Measurements from ENCODE around the gene RPL35A.
"Not testable (repeated sequence)": the region's sequence is repeated elsewhere in the genome, so short reads cannot be mapped to it uniquely, and the experiment has no call there.

Gene RPL35A

DNA sequence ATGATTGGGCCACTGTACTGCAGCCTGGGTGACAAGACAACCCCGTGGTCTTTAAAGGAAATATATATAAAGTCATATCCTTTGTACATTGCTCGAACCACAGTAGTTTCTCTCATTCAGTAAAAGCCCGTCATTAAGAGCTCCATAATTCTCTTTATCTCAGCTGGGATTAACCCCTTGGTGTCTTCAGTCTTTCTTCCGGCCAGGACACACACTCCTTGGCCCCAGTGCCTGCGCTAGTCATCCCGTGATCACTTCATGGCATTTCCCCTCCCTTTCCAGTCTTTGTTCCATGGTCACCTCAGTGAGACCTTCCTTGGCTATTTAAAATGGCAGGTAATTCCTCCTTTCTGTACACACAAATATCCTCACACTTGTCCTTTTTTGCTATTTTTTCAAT, 3.3 kb downstream of the RPL35A start:
- DNase-seq = no peak

DNA sequence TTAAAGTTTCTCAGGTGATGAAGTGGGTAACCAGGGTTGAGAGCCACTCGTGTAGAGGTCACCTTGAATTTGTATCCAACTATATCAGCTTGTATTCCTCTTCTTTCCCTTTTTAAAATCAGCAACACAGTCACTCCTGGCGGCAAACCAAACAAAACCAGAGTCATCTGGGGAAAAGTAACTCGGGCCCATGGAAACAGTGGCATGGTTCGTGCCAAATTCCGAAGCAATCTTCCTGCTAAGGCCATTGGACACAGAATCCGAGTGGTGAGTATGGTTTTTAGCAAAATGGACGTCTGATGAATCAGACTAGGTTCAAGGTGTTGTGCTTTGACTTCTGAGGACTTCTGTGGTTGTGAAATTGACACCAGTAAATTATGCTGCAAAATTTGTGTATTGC, 3.9 kb downstream of the RPL35A start:
- no peak for DNase-seq

DNA sequence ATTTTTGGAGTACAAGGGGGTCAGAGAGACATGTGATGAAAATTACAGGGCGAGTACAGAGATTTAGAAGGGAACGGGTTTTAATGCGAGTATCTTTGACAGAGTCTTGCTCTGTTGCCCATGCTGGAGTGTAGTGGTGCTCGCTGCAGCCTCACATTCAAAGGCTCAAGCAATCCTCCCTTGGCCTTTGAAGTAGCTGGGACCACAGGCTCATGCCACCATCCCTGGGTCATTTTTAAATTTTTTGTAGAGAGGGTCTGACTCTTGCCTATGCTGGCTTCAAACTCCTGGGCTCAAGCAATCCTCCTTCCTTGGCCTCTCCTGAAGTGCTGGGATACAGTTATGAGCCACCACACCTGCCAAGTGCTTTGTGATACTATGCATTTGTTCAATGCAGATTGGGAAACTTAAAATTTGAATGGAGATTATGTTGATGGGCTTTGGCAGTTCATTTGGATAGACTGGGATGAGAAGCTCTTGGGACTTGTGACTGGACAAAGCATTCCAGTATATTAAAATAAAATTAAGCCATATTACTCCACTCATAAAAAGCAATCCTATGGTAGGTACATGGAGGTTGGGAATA, 6.0 kb downstream of the RPL35A start:
- no peak for DNase-seq

DNA sequence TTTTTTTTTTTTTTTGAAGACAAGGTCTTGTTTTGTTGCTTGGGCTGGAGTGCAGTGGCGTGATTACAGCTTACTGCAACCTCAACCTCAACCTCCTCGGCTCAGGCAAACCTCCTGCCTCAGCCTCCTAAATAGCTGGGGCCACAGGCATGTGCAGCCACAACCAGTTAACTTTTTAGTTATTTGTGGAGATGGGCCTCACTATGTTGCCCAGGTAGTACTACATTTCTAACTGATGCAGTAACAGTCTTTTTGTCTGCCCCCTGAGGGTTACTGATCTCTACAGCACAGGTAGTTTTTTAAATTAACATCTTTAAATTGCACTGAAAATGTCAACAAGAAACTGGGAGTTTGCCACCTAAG, 6.6 kb downstream of the RPL35A start:
- no peak for DNase-seq

DNA sequence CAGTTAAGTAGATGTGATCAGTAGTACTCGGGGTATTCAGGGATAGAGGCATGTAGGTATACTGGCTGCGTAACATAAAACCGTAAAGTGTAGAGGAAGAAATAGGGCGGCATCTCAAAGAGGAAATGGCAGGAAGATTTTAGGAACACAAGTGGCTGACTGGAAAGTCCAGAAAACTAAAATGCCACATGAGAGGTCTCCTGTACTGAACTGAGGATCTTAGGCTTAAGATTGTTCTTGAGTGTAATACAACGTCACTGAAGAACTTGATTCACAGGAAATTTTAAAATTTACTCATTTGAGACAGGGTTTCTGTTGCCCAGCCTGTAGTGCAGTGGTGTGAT, 7.8 kb downstream of the RPL35A start:
- no peak for DNase-seq

DNA sequence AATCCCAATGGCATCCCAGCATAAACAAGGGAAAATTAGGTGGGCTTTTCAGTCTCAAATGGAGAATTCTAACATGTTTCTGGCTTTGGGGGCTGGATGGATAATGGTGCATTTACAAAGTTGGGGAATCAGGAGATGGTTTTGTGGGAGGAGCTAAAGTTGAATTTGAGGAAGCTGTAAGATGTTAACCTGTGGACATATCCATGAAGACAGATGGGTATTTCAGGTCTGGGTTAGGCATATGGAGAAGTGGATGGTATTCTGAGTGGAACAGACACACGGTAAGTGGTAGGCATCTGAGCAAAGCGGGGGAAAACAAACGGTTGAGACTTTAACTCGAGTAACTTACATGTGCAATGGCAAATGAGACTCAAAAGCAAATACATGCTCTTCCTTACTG, 8.4 kb downstream of the RPL35A start:
- DNase-seq = no peak

DNA sequence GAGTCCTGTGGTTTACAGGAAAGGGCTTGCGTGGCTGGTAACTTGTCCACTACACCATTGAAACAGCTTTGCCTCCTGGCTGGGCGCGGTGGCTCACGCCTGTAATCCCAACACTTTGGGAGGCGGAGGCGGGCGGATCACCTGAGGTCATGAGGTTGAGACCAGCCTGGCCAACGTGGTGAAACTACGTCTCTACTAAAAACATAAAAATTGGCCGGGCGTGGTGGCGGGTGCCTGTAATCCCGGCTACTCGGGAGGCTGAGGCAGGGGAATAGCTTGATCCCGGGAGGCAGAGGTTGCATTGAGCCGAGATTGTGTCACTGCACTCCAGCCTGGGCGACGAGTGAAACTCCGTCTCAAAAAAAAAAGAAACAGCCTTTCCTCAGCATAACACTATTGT, 8.9 kb downstream of the RPL35A start:
- DNase-seq = not testable (repeated sequence)

DNA sequence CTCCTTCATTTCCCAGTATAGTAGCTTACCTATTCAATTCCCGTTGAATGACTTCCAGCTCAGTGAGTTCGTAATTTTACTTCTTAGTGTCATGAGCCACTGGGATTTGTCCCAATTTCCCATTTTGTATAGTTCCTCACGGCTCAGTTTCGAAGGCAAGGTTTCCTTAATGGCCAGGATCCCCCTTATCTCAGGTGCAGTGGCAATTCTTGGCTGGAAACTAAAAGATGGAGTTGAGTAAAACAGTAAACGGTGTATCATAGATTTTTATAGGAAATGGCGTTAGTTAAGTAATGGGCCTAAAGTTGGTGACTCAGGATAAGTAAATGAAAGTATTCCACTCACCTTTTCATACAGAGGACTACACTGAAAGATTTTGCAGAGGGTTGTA, 9.5 kb downstream of the RPL35A start:
- DNase-seq = no peak

DNA sequence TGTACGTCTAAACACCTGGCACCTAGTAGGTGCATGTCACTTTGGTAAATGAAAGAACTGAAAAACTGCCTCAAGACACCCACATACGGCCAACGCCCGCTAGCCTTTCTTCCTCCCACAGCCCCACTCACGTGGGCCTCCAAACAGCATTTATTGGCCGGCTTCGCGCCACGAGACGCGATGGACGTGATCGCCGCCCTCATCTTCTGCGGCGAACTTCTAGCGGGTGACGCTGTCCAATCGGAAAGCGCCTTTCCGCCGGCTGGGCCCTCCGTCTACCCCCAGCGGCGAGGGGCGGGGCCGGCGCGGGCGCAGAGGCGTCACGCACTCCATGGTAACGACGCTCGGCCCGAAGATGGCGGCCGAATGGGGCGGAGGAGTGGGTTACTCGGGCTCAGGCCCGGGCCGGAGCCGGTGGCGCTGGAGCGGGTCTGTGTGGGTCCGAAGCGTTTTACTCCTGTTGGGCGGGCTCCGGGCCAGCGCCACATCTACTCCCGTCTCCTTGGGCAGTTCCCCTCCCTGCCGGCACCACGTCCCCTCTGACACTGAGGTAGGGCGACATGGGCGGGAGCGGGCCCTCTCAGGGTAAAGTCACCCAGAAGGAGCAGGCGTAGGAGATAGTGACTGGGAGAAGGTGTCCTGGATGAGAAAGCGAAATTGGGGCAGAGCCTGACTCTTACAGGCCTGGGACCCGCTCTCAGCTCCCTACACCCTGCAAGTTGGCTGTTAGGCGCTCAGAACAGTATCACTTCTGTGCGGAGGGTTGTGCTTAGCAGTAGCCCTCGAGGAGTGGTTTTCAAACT, 10.1 kb downstream of the RPL35A start, which contains the start of gene LMLN:
Gene LMLN, plus strand, starts transcription at position 327 of the 803 bp plus-strand sequence. Its CDS starts 29 bp downstream, at position 356.
- DNase-seq = peak; percentile 95

DNA sequence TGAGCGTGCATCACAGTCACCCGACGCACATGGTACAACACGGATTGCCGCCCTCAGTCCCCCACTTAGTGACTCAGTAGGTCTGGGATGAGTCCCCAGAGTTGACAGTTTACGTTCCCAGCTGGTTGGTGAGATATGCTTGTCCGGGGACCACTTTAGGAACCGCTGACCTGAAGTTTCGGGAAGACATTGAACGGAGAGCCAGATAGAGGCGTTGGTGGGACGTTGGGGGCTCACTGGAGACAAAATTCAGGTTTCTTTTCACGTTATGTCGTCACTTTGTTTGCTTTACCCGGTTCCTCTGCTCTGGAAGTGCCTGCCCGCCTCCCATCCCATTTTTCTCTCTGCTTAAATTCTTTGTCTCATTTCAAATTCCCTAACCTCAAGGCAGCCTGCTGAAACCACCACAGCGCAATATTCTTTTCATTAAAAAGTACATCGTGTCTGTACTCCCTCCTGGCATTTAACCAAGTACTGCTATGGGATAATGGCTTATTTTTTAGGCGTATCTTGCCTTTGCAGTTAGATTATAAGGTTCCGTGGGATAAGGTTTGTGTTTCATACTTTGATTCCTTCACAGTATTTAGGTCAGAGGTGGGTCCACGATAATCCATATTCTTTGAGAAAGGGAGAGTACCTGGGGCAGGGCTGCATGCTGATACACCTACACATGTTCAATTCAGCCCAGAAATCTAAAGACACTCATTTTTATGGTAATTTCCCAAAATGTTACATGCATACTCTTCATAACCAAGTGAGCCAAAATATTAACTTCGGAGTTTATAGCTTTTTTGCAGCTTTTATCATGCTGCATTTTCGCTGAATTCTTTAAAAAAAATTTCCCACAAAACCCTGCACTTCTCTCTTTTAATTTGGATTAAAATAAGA, 10.9 kb downstream of the RPL35A start:
- DNase-seq = no peak

DNA sequence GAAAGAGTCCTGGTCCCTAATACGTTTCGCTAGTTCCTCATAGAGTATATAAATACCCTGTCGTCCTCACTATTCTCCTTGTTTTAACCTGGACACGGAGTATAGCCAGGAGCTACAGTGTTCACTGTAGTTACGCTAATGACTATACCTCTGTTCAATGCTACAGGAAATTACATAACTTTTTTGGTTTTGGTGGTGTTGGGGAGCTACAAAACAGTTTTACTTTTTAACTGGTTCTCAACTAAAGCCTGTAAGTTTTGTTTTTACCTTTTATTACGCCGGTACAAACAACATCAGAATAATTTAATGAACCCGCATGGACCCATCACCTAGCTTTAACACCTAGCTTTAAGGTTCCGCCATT, 11.6 kb downstream of the RPL35A start:
- DNase-seq = no peak

DNA sequence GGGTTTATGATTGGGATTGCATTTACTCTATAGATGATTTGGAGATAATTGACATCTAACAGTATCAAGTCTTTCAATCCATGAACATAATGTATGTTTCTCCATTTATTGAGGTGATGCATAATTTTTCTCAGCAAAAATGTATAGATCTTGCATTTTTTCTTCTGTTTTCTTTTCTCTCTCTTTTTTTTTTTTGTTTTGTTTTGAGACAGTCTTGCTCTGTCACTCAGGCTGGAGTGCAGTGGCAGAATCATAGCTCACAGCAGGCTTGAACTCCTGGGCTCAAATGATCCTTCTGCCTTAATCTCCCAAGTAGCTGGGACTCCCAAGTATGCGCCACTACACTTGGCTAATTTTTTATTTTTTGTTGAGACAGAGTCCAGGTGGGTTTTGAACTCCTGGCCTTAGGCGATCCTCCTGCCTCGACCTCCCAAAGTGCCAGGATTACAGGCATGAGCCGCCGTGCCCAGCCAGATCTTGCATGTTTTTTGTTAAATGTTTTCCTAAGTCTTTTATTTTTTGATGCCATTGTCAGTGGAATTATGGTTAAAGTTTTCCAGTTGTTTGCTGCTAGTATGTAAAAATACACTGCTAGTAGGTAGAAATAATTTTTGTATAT, 13.1 kb downstream of the RPL35A start:
- no peak for DNase-seq

DNA sequence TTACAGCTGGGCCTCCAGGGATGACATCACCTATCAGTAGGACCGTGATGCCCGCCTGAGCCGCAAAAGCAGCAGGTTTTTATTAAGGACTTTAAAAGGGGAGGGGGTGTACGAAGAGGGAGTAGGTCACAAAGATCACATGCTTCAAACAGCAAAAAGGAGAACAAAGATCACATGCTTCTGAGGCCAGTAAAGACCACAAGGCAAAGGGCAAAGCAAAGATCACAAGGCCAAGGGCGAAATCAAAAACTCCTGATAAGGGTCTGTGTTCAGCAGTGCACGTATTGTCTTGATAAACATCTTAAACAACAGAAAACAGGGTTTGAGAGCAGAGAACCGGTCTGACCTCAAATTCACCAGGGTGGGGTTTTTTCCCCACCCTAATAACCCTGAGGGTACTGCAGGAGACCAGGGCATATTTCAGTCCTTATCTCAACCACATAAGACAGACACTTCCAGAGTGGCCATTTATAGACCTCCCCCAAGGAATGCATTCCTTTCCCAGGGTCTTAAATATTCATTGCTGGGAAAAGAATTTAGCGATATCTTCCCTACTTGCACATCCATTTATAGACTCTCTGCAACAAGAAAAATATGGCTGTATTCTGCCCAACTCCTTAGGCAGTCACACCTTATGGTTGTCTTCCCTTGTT, 17.5 kb downstream of the RPL35A start:
- not testable (repeated sequence) for DNase-seq

DNA sequence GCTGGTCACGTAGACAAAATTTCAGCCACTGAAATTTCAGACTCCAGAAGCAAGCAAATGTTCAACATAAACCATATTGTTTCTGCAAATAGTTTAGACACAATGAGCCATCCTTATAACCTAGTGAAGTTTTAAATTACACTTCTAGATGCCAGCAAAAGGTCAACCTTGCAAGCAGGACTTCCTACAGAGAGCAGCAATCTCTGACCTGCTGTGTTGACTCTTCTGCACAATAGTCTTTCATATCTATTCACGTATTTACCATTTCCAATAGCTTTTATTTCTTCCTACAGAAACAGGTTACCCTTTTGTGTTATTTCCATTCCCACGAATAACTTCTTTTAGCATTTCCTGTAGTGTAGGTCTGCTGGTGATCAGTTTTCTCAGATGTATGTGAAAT, 20.6 kb downstream of the RPL35A start:
- DNase-seq = no peak

DNA sequence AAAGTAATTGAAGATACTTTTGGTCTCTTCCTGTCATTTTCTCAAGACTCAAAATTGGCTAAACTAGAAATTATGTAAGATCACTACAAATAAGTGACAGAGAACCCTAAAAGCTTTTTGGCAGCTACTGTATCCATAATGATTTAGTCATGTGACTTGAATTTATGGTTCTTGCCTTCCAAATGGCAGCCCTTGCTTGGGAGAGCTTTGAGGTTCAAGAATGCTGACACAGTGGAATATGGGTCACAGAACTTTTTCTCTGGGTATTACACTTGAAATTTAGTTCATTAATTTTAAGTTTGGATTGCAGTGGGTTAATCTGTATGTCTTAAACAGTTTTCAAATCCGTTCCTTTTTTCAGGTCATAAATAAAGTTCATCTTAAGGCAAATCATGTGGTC, 24.0 kb downstream of the RPL35A start:
- no peak for DNase-seq

DNA sequence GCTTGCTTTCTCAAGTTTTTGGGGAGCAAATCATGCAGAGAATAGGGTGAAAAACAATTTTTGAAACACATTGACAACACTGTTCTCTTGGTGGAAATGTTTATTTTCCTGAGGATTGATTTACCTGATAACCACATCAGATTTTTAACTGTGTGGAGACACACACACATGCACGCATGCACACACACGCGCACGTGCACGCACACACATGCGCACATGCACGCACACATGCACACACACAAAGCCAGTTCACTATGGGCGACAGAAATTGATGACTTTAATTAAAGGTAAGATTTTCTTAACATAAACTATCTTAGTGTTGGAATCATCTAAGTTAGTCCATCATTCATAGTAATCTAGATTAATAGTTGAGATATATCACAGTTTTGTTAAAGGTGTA, 25.3 kb downstream of the RPL35A start:
- DNase-seq = no peak

DNA sequence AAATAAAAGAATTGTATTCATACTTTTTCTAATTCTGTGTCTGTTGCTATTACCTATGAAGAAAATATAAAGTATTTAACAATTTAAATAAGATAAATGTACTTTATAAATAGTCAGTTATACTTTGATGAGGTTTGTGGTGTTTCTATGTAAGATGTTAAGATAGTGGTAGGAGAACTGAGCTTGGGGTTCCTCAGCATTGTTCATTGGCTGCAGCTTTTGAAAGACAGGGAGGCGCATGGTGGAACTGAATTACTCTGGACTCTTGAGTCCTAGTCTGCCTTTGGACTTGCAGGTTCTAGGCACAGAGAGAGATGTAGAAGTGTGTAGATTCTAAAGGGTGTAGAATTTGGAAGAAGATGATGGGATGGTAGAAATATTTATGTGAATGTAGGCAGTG, 33.1 kb downstream of the RPL35A start:
- no peak for DNase-seq

DNA sequence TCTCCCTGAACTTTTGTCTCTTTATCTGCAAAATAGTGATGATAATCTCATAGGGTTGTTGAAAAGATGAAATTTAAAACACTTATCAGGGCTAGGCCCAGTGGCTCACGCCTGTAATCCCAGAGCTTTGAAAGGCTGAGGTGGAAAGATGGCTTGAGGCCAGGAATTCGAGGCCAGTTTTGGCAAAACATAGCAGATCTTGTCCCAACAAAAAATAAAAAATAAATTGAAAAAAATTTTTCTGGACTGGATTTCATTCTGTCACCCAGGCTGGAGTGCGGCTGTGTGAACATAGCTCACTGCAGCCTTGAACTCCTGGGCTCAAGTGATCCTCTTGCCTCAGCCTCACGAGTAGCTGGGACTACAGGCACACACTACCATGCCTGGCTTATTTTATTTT, 39.7 kb downstream of the RPL35A start:
- no peak for DNase-seq

DNA sequence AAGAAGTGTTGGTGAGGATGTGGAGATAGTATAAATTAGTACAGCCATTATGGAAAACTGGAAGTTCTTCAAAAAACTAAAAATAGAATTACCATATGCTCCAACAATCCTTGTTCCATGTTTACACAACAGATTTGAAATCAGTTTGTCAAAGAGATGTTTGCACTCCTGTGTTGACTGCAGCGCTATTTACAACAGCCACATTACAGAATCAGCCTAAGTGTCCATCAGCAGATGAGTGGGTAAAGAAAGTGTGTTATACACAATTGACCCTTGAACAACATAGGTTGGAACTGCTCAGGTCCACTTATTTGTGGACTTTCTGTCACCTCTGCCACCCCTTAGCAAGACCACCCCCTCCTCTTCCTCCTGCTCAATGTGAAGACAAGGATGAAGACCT, 44.7 kb downstream of the RPL35A start:
- no peak for DNase-seq

DNA sequence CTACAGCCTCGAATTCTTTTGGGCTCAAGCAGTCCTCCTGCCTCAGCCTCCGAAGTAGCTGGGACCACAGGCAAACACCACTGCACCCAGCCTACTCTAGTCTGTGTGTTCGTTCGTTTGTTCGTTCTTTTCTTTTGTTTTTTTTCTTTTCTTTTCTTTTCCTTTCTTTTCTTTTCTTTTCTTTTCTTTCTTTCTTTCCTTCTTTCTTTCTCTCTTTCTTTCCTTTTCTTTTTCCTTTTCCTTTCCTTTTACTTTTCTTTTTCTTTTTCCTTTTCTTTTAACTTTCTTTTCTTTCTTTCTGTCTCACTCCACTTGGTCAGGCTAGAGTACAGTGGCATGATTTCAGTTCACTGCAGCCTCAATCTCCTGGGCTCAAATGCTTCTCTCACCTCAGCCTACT, 46.9 kb downstream of the RPL35A start:
- no peak for DNase-seq

DNA sequence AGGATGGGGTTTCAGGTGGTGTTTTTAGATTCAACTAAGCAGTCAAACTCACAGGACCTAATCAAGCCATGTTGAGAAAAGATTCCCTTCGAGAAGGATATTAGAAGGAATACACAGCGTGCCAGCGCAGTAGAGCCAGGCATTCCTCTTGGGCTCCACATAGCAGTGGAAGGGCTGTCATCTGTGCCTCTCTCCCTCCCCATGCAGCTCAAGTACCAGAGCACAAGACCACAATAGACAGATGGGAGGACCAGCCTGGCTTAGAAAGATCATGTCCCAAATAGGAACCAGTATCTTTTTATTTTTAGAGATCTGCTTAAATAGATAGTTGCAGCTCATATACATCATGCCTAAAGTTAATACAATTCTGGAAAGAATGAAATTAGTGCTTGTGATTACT, 47.9 kb downstream of the RPL35A start:
- no peak for DNase-seq

Data from activated CD8-positive, alpha-beta memory T cell treated with anti-CD3 and anti-CD28 coated beads for 24 hours (primary cell).